Common myeloid progenitor, CD34-positive (primary cell): ENCODE measurements around the gene CYP19A1.

Experiments used
- CTCF ChIA-PET: fragments of 350-600 bp; sonication (Branson Sonifier 250); formaldehyde crosslinking; loops from one replicate; lab custom pipeline; 2021; ENCODE audit warnings: antibody characterized with exemption; lab: Charles Lee
- POLR2A ChIA-PET: fragments of 350-600 bp; sonication (Branson Sonifier 250); formaldehyde crosslinking; loops from one replicate; lab custom pipeline; 2021; ENCODE audit warnings: antibody characterized with exemption; lab: Charles Lee
- DNase-seq, 3 donors: peaks; one replicate each; pipeline versions ENCODE4 v3.0.0 to v3.0.0-alpha.2; 2013
- H3K27ac ChIP-seq, 2 experiments: 1 replicate in 1 of 2; 2 replicates in 1 of 2; pipeline ENCODE4 v1.7.0; 2013; ENCODE audit warnings: inconsistent platforms in 2 of 2, low read length in 2 of 2, mild to moderate bottlenecking in 2 of 2, low read depth in 1 of 2, moderate library complexity in 1 of 2; ENCODE audit not compliant: severe bottlenecking in 2 of 2, insufficient read depth in 1 of 2, poor library complexity in 1 of 2
- H3K27me3 ChIP-seq, 5 experiments: replicated peaks in 2 of 5; 1 replicate in 3 of 5; 2 replicates in 2 of 5; pipeline versions ENCODE4 v1.6.1 to v1.7.0; 2013; ENCODE audit warnings: low read length in 4 of 5, mild to moderate bottlenecking in 2 of 5, moderate library complexity in 2 of 5, inconsistent platforms in 1 of 5; ENCODE audit not compliant: insufficient read depth in 5 of 5, control insufficient read depth in 4 of 5
- H3K36me3 ChIP-seq, 4 experiments: 1 replicate in 2 of 4; 2 replicates in 2 of 4; pipeline versions ENCODE4 v1.6.1 to v1.7.0; 2013; ENCODE audit warnings: low read length in 3 of 4, control low read depth in 1 of 4, mild to moderate bottlenecking in 1 of 4; ENCODE audit not compliant: control insufficient read depth in 4 of 4, insufficient read depth in 4 of 4
- H3K4me1 ChIP-seq, 4 experiments: 1 replicate in 3 of 4; 2 replicates in 1 of 4; pipeline versions ENCODE4 v1.6.1 to v1.7.1; 2013; ENCODE audit warnings: low read length in 3 of 4, mild to moderate bottlenecking in 3 of 4, control low read depth in 1 of 4, inconsistent platforms in 1 of 4, moderate library complexity in 1 of 4; ENCODE audit not compliant: control insufficient read depth in 4 of 4, insufficient read depth in 4 of 4; ENCODE audit errors: control extremely low read depth in 1 of 4
- H3K4me3 ChIP-seq, 7 experiments: 1 replicate in 4 of 7; 2 replicates in 3 of 7; pipeline versions ENCODE4 v1.5.1 to v1.7.0; 2013; ENCODE audit warnings: mild to moderate bottlenecking in 7 of 7, low read length in 6 of 7, moderate library complexity in 6 of 7, inconsistent platforms in 2 of 7, low read depth in 2 of 7, control low read depth in 1 of 7; ENCODE audit not compliant: insufficient read depth in 4 of 7, control insufficient read depth in 1 of 7; ENCODE audit errors: extremely low read depth in 1 of 7
- H3K9me3 ChIP-seq, 5 experiments: 1 replicate in 4 of 5; 2 replicates in 1 of 5; pipeline versions ENCODE4 v1.6.1 to v1.7.1; 2013; ENCODE audit warnings: low read length in 4 of 5, mild to moderate bottlenecking in 2 of 5, inconsistent platforms in 1 of 5, low read depth in 1 of 5, moderate library complexity in 1 of 5; ENCODE audit not compliant: control insufficient read depth in 4 of 5, insufficient read depth in 2 of 5; ENCODE audit errors: control extremely low read depth in 1 of 5
- WGBS: methylation state at CpG from one replicate; pipeline ENCODE4 v1.1.5; 2013; ENCODE audit not compliant: insufficient coverage; 5-methylcytosine and 5-hydroxymethylcytosine counted together

The CYP19A1 gene

DNA sequence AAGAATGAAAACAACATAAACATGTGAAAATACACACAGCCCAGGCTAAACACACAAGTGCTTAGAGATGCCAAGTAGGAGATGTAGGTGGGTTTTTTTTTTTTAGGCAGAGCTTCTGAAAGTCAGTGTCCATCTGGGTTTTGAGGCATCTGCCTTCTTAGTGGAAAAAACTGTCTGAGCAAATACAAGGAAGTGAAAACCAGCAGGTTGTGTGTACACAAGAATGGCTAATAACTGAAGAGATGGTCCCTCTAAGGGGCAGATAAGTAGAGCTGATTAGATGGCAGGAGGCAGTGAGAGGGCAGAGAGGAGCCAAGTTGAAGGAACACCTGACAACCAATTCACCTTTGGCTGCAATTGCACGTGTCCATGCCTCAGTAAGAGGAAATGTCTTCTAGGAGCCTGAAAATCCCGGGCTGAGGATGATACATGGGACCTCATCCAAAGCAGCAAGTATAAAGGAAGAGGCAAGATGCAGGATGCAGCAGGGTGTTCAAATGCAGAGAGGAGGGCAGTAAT is 34.9 kb downstream of the CYP19A1 start:
- ChIA-PET CTCF (interaction anchor here (1.2 kb wide), 1 partner anchor 11 kb away, joined by 3 read pairs; no protein-coding TSS in a partner anchor), POLR2A (no interaction called here)
- H3K4me1 ChIP-seq, result no peaks in the 10 kb centered on the region
- H3K36me3 ChIP-seq, result no peaks in the 10 kb centered on the region
- H3K27me3 ChIP-seq, result peaks cover 0 to 3% (median 0%) of the 10 kb centered on the region in 5 experiments
- WGBS, result 87% methylated on average over 2 of the region's 2 CpGs
- H3K9me3 ChIP-seq, result peaks cover 0 to under 1% (median 0%) of the 10 kb centered on the region in 5 experiments
- no peak overlapping the region for H3K4me3 ChIP-seq
- DNase-seq, result no peak
- H3K27ac ChIP-seq, result no peak overlapping the region

DNA sequence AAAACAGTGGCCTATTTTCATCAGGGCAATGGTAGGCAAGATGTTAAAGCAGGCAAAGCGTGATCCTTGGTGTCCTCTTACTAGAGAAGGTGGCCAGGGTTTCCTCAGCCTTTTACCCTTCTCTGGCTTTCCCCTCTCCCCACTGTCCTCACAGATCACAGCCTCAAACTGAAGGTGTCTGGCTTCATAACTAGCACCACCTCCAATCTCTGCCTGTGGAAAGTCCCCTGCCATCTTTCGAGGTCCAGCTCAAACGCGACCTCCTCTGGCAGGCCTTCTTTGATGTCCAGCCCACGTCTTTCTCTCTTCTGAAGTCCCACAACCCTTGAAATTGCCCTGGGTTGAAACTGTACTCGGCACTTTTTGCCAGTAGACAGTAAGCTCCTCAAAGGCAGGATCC is 35.9 kb downstream of the CYP19A1 start:
- H3K4me3 ChIP-seq, result no peak overlapping the region
- H3K9me3 ChIP-seq, result peaks cover 0 to 2% (median 0%) of the 10 kb centered on the region in 5 experiments
- CTCF ChIA-PET, result interaction anchor here (1.2 kb wide), 1 partner anchor 10 kb away, joined by 3 read pairs; no protein-coding TSS in a partner anchor

DNA sequence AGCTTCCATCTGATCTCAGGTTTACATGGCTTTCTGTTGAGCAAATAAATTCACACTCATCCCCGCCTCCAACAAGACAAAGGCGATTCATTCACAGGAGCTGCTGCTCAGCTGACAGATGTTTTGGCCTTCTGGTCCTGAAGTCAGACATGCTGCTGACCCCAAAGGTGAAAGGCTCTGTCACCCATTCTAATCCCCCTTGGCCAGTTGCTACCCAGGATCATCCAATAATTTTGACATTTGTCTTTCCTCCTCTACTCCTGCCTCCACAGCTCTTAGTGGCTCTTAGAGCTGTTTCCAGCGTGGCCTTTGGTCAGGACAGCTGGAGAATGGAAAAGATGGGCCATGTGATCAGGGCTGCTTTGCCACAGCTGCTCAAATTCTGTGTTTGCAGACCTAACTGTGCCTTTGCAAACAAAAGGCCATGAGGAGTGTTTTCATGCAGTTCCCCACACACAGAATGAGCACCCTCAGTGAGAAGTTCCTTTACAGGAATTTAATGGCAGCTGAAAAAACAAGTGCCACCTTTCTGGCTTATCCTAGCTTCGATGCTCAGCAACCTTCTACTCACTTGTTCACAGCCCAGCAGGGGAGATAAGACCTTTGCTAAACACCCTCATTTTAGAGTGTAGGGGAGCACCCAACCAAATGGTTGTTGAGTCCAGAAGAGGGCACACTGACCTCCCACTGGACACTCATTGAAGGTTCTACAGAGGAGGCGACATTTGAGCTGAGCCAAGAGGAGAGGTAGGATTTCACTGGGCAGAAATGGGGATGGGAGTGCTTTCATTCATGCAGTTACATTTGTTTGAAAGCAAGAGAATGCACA is 39.0 kb downstream of the CYP19A1 start:
- Histone ChIP-seq H3K27ac (no peak overlapping the region), H3K4me3 (no peak overlapping the region), H3K36me3 (no peaks in the 10 kb centered on the region), H3K9me3 (peaks cover 0 to 2% (median 0%) of the 10 kb centered on the region in 5 experiments), H3K27me3 (peaks cover 0 to 4% (median 0%) of the 10 kb centered on the region in 5 experiments), H3K4me1 (no peaks in the 10 kb centered on the region)
- ChIA-PET POLR2A (no interaction called here), CTCF (interaction anchor here (1.6 kb wide), 1 partner anchor 23 kb away, joined by 4 read pairs; no protein-coding TSS in a partner anchor)
- no peak for DNase-seq
- 98% methylated on average over 4 of the region's 5 CpGs for WGBS

More for the DNA sequence above, 35.9 kb downstream of the CYP19A1 start:
- no peaks in the 10 kb centered on the region for H3K4me1 ChIP-seq
- peaks cover 0 to 1% (median 0%) of the 10 kb centered on the region in 5 experiments for H3K27me3 ChIP-seq
- POLR2A ChIA-PET, result no interaction called here
- no peaks in the 10 kb centered on the region for H3K36me3 ChIP-seq
- no peak for DNase-seq
- H3K27ac ChIP-seq, result no peak overlapping the region
- WGBS, result 84% methylated on average over 6 of the region's 6 CpGs

DNA sequence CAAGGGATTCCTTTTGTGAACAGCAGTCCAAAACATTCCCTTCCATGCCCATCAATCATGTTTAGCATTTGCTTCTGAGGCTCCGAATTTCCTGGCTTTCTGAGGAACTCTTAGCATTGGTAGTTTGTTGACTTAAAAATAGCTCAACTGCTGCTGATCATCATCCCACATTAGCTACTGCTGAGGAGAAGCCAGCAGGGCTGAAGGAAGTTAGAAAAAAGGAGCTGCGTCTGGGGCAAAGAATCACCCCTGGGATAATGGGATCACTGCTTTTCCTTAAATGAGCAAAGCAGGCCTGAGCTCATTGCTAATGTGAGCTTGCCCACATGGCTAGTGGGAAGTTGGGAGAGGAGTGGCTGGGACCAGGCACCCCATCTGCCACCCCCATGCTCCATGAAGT is 39.8 kb downstream of the CYP19A1 start:
- CTCF ChIA-PET, result interaction anchor here (1.6 kb wide), 1 partner anchor 24 kb away, joined by 4 read pairs; no protein-coding TSS in a partner anchor
- Histone ChIP-seq H3K27ac (no peak overlapping the region), H3K4me1 (no peaks in the 10 kb centered on the region), H3K4me3 (no peak overlapping the region), H3K9me3 (peaks cover 0 to 2% (median 0%) of the 10 kb centered on the region in 5 experiments), H3K27me3 (peaks cover 0 to 4% (median 0%) of the 10 kb centered on the region in 5 experiments), H3K36me3 (no peaks in the 10 kb centered on the region)
- WGBS, result 100% methylated on average over 1 of the region's 2 CpGs
- no peak for DNase-seq
- POLR2A ChIA-PET, result interaction anchor here (0.6 kb wide), 1 partner anchor 268 kb away, joined by 5 read pairs; no protein-coding TSS in a partner anchor

DNA sequence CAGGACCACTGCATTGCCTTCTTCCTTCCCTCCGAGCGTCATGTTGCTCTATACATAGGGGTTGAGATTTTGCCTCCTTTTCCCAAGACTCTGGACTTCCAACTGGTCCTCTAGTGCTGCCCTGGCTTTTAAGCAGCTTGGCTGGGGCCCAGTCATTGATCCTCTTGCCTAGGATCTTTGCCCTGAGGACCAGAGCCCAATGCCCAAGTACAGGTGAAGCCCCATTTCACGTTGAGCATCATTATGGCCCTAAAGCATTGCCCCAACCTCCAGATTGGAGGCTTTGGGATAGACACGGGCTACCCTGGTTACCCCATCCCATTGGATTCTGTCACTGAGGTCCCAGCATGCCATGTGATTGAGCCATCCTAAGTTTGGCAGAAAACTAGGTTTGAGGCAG is 47.7 kb downstream of the CYP19A1 start:
- ChIA-PET CTCF (no interaction called here), POLR2A (no interaction called here)
- H3K4me1 ChIP-seq, result no peaks in the 10 kb centered on the region
- H3K27me3 ChIP-seq, result peaks cover 0 to 2% (median 0%) of the 10 kb centered on the region in 5 experiments
- H3K9me3 ChIP-seq, result no peaks in the 10 kb centered on the region
- no peak overlapping the region for H3K27ac ChIP-seq
- 89% methylated on average over 4 of the region's 4 CpGs for WGBS
- H3K36me3 ChIP-seq, result no peaks in the 10 kb centered on the region
- no peak overlapping the region for H3K4me3 ChIP-seq
- DNase-seq, result no peak

DNA sequence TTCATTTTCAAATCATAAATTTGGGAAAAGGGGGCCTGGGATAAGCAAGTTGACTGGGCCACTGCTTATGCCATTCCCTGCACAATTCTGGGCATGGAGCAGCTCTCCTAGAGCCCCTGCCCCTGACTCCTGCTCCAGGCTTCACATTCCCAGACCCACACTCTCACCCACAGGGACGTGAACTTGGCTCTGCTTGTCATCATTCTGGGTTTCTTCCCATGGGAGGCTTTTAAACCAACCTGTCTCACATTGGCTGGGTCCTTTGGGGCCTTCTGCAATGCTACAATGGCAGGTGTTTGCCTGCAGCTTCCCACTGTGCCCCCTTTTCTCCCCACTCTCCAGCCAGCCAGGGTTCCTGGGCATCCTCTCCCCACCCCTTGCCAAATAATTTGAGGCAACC is 49.1 kb downstream of the CYP19A1 start:
- Histone ChIP-seq H3K4me3 (no peak overlapping the region), H3K27me3 (peaks cover 0 to 2% (median 0%) of the 10 kb centered on the region in 5 experiments), H3K27ac (no peak overlapping the region), H3K4me1 (no peaks in the 10 kb centered on the region), H3K36me3 (no peaks in the 10 kb centered on the region), H3K9me3 (no peaks in the 10 kb centered on the region)
- ChIA-PET CTCF (interaction anchor here (0.9 kb wide), 1 partner anchor 112 kb away, joined by 3 read pairs; no protein-coding TSS in a partner anchor), POLR2A (no interaction called here)
- WGBS, result 100% methylated on average over 1 of the region's 1 CpG
- no peak for DNase-seq
